T47D (cell line): Measurements from ENCODE around the gene SNAP91.

Experiments used
- DNase-seq, 2 experiments: peaks; one replicate each; pipeline versions ENCODE4 v3.0.0 to v3.0.0-alpha.2; 2011 to 2012; ENCODE audit warnings: low read depth in 1 of 2, low spot score in 1 of 2
- JUND ChIP-seq: IDR thresholded peaks from 2 replicates; pipeline ENCODE4 v1.6.1; 2012; ENCODE audit warnings: low read depth
- in situ Hi-C: cut with HindIII; loops from 2 replicates; pipeline ENCODE4 v1.10.0; 2016; ENCODE audit warnings: low sequenced_read_pairs, low pct_unique_long_range_greater_than_20kb

Gene SNAP91

DNA sequence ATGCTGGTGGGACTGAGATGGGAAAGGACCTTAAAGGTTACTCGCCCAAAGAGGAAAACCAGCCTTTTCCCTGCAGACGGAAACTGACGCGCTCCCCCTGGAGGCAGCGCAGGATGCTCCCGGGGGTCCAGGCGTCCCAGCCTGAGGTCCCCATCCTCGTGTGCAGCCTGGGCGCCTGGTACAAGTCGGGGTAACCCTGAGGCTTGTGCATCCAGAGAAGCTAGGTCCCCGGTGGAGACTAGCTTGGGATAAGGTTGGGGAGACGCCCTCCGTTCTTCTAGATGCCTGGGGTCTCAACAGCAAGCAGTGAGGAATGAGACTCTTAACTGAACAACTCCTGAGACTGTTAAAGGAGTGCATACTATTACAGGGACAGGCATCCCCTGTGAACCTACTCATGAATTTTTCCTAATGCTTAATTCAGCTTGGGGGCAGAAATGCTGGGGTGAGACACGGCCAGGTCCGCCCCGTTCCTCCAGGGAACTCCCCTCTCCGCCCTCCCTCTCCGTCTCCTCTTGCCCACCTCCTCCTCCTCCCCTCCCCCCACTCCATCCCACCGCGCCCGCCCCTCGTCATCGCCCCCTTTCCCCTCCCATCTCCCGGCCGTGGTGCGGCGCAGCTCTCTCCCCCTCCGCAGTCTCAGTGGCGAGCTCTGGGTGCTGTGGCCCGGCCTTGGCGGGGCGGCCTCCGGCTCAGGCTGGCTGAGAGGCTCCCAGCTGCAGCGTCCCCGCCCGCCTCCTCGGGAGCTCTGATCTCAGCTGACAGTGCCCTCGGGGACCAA, 196.8 kb downstream of the SNAP91 start, which contains the start of gene PRSS35:
Gene PRSS35 (plus strand): TSS at position 634 of the 781 bp plus-strand sequence. CDS start 10,908 bp downstream, outside the sequence.
- in situ Hi-C loops: no loop called here
- peak in 1 of 2 experiments; percentile 36 for DNase-seq
- TF ChIP-seq JUND: no peak

DNA sequence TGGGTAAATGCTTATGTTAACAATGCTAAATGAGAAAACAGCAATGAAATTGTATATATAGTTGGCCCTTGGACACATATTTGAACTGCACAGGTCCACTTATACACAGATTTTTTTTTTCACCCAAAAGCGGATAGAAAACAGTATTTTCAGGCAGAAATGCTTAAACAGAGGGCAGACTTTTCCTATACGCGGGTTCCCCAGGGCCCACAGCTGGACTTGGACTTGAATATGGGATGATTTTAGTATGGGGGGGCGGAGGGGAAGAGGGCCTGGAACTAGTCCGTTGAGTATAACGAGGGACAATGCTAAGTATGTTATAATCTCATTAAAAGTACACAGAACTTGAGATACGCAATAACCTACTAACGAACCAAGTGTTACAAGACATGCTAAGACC, 197.6 kb downstream of the SNAP91 start:
- in situ Hi-C loops: no loop called here
- TF ChIP-seq JUND: no peak

DNA sequence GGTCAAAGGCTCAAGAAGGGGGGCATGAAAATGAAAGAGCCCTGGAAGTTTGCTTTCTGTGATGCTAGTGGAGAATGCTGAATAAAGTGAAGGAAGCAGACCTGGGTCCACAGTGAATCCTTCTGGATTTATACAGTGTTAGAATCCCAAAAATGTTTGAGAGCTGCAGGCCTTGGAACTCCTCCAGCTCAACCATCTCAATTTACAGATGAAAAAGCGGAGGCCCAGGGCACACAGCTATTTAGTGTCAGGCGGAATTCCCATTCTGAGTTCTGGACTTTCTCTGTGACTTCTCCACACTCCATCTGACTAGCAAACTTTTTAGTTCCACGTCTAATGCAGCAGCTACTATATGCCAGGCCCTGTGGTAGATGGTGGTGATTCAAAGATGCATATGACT, 198.1 kb downstream of the SNAP91 start:
- TF ChIP-seq JUND: no peak
- no peak for DNase-seq
- in situ Hi-C loops: no loop called here

More for the DNA sequence above, 197.6 kb downstream of the SNAP91 start:
- no peak for DNase-seq

DNA sequence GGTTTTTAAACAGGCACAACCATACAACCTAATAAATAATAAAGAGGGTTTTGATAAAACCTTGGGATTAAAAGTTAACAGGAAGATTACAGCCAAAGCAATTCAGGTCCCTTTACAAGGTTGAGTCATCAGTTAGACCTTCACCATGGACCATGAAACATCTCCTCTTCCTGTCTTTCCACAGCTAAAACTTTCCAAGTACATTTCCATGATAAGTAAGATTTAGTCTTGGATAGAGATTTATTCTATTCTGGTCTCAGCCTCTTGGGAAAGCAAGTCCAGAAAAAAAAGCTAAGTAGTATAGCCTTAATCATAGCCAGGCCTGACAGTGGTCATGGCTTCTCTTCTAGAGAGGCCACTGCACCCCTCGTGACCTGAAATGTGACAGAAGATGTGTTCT, 199.5 kb downstream of the SNAP91 start:
- in situ Hi-C loops: no loop called here
- no peak for TF ChIP-seq JUND
- DNase-seq: no peak

DNA sequence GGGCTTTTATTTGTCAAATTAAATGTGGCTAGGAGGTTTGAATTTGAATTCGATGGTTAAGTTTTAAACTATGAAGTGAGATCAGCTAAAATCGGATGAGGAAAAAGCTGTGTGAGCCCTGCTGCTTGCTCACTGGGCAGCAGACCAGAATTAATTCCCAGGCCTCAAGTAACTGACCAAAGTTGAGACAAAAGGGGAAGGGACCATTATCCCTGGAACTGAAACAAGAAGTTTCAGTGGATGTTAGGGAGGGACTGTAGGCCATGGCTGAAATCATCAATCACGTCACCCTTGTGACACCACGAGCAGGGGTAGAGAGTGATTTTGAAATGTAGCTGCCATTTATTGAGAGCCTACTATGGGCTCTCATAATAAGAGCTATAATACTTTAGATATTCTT, 203.5 kb downstream of the SNAP91 start:
- no peak for TF ChIP-seq JUND
- in situ Hi-C loops: no loop called here
- no peak for DNase-seq
